ENCODE data around the gene BCL7A. TPM values are rescaled to one million over a fixed set of nuclear protein-coding genes. Genes with fewer than 3 reads are reported as not detected.
A peak's percentile ranks its signal among the peaks of the same experiment; 100 is the strongest.

The BCL7A gene
- total and polyA plus RNA-seq, 11 donors: 4.0 to 22.1 (median 14.3) TPM

DNA sequence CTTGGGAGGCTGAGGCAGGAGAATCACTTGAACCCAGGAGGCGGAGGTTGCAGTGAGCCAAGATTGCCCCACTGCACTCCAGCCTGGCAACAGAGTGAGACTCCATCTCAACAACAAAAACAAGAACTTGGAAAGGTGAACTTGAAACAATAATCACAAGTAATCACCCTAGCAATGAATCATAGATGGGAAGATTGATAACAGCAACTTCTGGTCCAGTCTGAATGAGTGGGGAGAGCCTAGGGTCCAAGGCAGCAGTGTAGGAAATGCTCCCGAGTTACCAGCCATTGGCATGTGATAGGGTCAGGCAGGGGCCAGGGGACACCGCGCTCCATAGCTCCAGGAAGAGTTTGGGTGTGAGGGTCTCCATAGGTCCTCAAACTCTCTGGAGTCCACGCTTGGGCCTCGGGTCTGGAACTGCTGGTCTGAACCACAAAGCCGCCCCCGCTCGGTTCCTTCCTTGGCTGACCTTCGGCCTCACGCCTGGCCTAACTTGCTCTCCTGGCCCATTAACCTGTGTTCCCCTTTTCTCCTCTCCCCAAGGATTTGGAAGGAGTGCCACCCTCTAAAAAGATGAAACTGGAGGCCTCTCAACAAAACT lies 37.0 kb downstream of the BCL7A start:
- 93 to 96% (median 94%) methylated on average over 11 of the region's 11 CpGs for WGBS, 4 donors
- Histone ChIP-seq H3K9me3 (no peaks in the 10 kb centered on the region), H3K36me3 (peaks cover 0 to 57% (median 7%) of the 10 kb centered on the region in 9 donors), H3K27me3 (no peaks in the 10 kb centered on the region), H3K4me3 (no peak overlapping the region), H3K4me1 (peaks cover 0 to 35% (median 19%) of the 10 kb centered on the region in 12 donors), H3K27ac (peak overlapping the region in 1 of 12 donors; percentile 89)
- ATAC-seq: no peak
- intact Hi-C loops (cut with DNase I): loop anchor here in 2 of 10 donors (10.0 kb wide), 1 partner anchor 136 kb away; no protein-coding TSS in a partner anchor
- no peak for DNase-seq
- TF ChIP-seq, protein P1, sequence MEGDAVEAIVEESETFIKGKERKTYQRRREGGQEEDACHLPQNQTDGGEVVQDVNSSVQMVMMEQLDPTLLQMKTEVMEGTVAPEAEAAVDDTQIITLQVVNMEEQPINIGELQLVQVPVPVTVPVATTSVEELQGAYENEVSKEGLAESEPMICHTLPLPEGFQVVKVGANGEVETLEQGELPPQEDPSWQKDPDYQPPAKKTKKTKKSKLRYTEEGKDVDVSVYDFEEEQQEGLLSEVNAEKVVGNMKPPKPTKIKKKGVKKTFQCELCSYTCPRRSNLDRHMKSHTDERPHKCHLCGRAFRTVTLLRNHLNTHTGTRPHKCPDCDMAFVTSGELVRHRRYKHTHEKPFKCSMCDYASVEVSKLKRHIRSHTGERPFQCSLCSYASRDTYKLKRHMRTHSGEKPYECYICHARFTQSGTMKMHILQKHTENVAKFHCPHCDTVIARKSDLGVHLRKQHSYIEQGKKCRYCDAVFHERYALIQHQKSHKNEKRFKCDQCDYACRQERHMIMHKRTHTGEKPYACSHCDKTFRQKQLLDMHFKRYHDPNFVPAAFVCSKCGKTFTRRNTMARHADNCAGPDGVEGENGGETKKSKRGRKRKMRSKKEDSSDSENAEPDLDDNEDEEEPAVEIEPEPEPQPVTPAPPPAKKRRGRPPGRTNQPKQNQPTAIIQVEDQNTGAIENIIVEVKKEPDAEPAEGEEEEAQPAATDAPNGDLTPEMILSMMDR (IDR thresholded peaks at IDR 0.05): no peak
- TF ChIP-seq POLR2A (IDR thresholded peaks at IDR 0.05): no peak

- H3K27me3 ChIP-seq: no peaks in the 10 kb centered on the region
- DNase-seq (no peak), ATAC-seq (no peak)
- no peaks in the 10 kb centered on the region for H3K9me3 ChIP-seq
- peak overlapping the region in 1 of 12 donors; percentile 89 for H3K27ac ChIP-seq
- H3K4me1 ChIP-seq: peaks cover 0 to 36% (median 26%) of the 10 kb centered on the region in 12 donors
- intact Hi-C loops (cut with DNase I): loop anchor here in 2 of 10 donors (10.0 kb wide), 1 partner anchor 135 kb away; no protein-coding TSS in a partner anchor
- WGBS, 4 donors: 86 to 90% (median 89%) methylated on average over 22 to 28 of the region's 28 CpGs
- H3K36me3 ChIP-seq: peaks cover 0 to 57% (median 7%) of the 10 kb centered on the region in 9 donors
- TF ChIP-seq POLR2A (IDR thresholded peaks at IDR 0.05): no peak
- TF ChIP-seq, protein P1 (IDR thresholded peaks at IDR 0.05): no peak
- no peak overlapping the region for H3K4me3 ChIP-seq
Observed at GRCh38 chr12:122059203-122059960, 37.7 kb downstream of the BCL7A start.

GRCh38 chr12:122060081-122060501 lies 38.4 kb downstream of the BCL7A start:
- Histone ChIP-seq H3K9me3 (no peaks in the 10 kb centered on the region), H3K27me3 (no peaks in the 10 kb centered on the region), H3K27ac (peak overlapping the region in 3 of 12 donors; percentile 18 to 89 (median 19)), H3K4me3 (no peak overlapping the region), H3K36me3 (peaks cover 0 to 53% (median 3%) of the 10 kb centered on the region in 9 donors), H3K4me1 (peaks cover 0 to 41% (median 30%) of the 10 kb centered on the region in 12 donors)
- DNase-seq: peak in 1 of 5 donors; percentile 52
- TF ChIP-seq, protein P1 (IDR thresholded peaks at IDR 0.05): no peak
- TF ChIP-seq POLR2A (IDR thresholded peaks at IDR 0.05): no peak
- ATAC-seq: no peak
- 60 to 73% (median 64%) methylated on average over 16 to 22 of the region's 22 CpGs for WGBS, 4 donors
- intact Hi-C loops (cut with DNase I): loop anchor here in 3 of 10 donors (5.0 to 10.0 kb wide), 2 partner anchors 47 to 1175 kb away; no protein-coding TSS in a partner anchor

- Histone ChIP-seq H3K27me3 (no peaks in the 10 kb centered on the region), H3K4me1 (peaks cover 0 to 45% (median 32%) of the 10 kb centered on the region in 12 donors), H3K36me3 (peaks cover 0 to 41% (median 0%) of the 10 kb centered on the region in 9 donors), H3K4me3 (no peak overlapping the region), H3K9me3 (no peaks in the 10 kb centered on the region), H3K27ac (peak overlapping the region in 1 of 12 donors; percentile 89)
- TF ChIP-seq, protein P1 (IDR thresholded peaks at IDR 0.05): no peak
- TF ChIP-seq POLR2A (IDR thresholded peaks at IDR 0.05): no peak
- intact Hi-C loops (cut with DNase I): loop anchor here in 3 of 10 donors (5.0 to 10.0 kb wide), 2 partner anchors 46 to 1176 kb away; no protein-coding TSS in a partner anchor
- 90 to 98% (median 94%) methylated on average over 18 to 23 of the region's 23 CpGs for WGBS, 4 donors
- no peak for ATAC-seq
- DNase-seq: no peak
Observed at GRCh38 chr12:122061253-122061652, 39.6 kb downstream of the BCL7A start.

All from heart left ventricle (tissue), 16 donors.